GM23338 (cell line): ENCODE data around the gene EIF2D. TPM values are rescaled to one million over a fixed set of nuclear protein-coding genes. Genes with fewer than 3 reads are reported as not detected.

ENCODE experiments used
- ATAC-seq: fragments of 200-7000 bp; cut with Tn5 transposase; 3 replicates; pipeline ENCODE4 v1.9.1; 2020
- DNase-seq: peaks from one replicate; pipeline ENCODE4 v3.0.0-alpha.2; 2015; ENCODE audit warnings: low spot score
- H2AFZ ChIP-seq: fragments of 200-600 bp; sonication (generic); 2 replicates; pipeline ENCODE4 v1.8.0; 2016; ENCODE audit warnings: antibody characterized with exemption, mild to moderate bottlenecking, moderate library complexity
- H3F3A ChIP-seq: fragments of 200-600 bp; sonication (generic); replicated peaks from 2 replicates; pipeline ENCODE4 v1.8.0; 2017; ENCODE audit warnings: antibody characterized with exemption, mixed run types, low read depth
- H3K27ac ChIP-seq: fragments of 200-600 bp; sonication (generic); 2 replicates; pipeline ENCODE4 v1.6.1; 2016; ENCODE audit warnings: low read depth
- H3K27me3 ChIP-seq: fragments of 200-600 bp; sonication (generic); 2 replicates; pipeline ENCODE4 v1.8.0; 2016; ENCODE audit warnings: mild to moderate bottlenecking, mixed run types, moderate library complexity; ENCODE audit not compliant: insufficient read depth
- H3K36me3 ChIP-seq: fragments of 200-600 bp; sonication (generic); 2 replicates; pipeline ENCODE4 v1.8.0; 2016; ENCODE audit warnings: mild to moderate bottlenecking; ENCODE audit not compliant: insufficient read depth
- H3K4me1 ChIP-seq: fragments of 200-600 bp; sonication (generic); 2 replicates; pipeline ENCODE4 v1.8.0; 2016; ENCODE audit warnings: mild to moderate bottlenecking, moderate library complexity; ENCODE audit not compliant: insufficient read depth
- H3K4me2 ChIP-seq: fragments of 200-600 bp; sonication (generic); 2 replicates; pipeline ENCODE4 v1.7.1; 2017; ENCODE audit warnings: mixed run types
- H3K4me3 ChIP-seq: fragments of 200-600 bp; sonication (generic); 2 replicates; pipeline ENCODE4 v1.6.1; 2016; ENCODE audit warnings: mixed run types
- H3K79me2 ChIP-seq: fragments of 200-600 bp; sonication (generic); replicated peaks from 2 replicates; pipeline ENCODE4 v1.8.0; 2017; ENCODE audit warnings: mild to moderate bottlenecking; ENCODE audit not compliant: insufficient read depth
- H3K9me2 ChIP-seq: fragments of 200-600 bp; sonication (generic); 2 replicates; pipeline ENCODE4 v1.8.0; 2017; ENCODE audit not compliant: insufficient read depth
- H4K20me1 ChIP-seq: fragments of 200-600 bp; sonication (generic); replicated peaks from 2 replicates; pipeline ENCODE4 v1.8.0; 2017; ENCODE audit warnings: mild to moderate bottlenecking; ENCODE audit not compliant: insufficient read depth
- H3K27ac Mint-ChIP-seq: 2 replicates; pipeline ENCODE4 v1.8.0; 2020; ENCODE audit warnings: inconsistent platforms, mild to moderate bottlenecking, moderate library complexity, mixed read lengths
- H3K27me3 Mint-ChIP-seq: 3 replicates; pipeline ENCODE4 v1.8.0; 2022; ENCODE audit warnings: low read depth, mild to moderate bottlenecking, moderate library complexity, mixed read lengths, inconsistent platforms; ENCODE audit not compliant: insufficient read depth, poor library complexity
- H3K36me3 Mint-ChIP-seq: 3 replicates; pipeline ENCODE4 v1.8.0; 2021; ENCODE audit warnings: low read depth, mild to moderate bottlenecking, inconsistent platforms, moderate library complexity, mixed read lengths
- H3K4me1 Mint-ChIP-seq: 3 replicates; pipeline ENCODE4 v1.8.0; 2020; ENCODE audit warnings: mild to moderate bottlenecking, inconsistent platforms, mixed read lengths
- H3K4me3 Mint-ChIP-seq: 3 replicates; pipeline ENCODE4 v1.8.0; 2021; ENCODE audit warnings: moderate library complexity, mild to moderate bottlenecking, inconsistent platforms, mixed read lengths
- H3K9me3 Mint-ChIP-seq: 3 replicates; pipeline ENCODE4 v1.8.0; 2020; ENCODE audit warnings: moderate library complexity, mild to moderate bottlenecking, inconsistent platforms, mixed read lengths
- CTCF ChIP-seq, 2 experiments: fragments of 200-600 bp in 1 of 2; sonication (generic) in 1 of 2; conservative IDR thresholded peaks; 2 replicates each; pipeline versions ENCODE4 v1.5.1 to v1.6.1; 2016 to 2017; ENCODE audit warnings: antibody characterized with exemption in 2 of 2, low read depth in 2 of 2, mild to moderate bottlenecking in 2 of 2, moderate library complexity in 1 of 2
- EZH2 ChIP-seq: fragments of 200-600 bp; sonication (generic); IDR thresholded peaks from one replicate; pipeline ENCODE4 v1.8.0; 2017; ENCODE audit warnings: antibody characterized with exemption, mild to moderate bottlenecking, low read depth; ENCODE audit not compliant: unreplicated experiment
- EZH2phosphoT487 ChIP-seq: fragments of 200-600 bp; sonication (generic); IDR thresholded peaks from one replicate; pipeline ENCODE4 v1.8.1; 2018; ENCODE audit warnings: antibody characterized with exemption; ENCODE audit not compliant: unreplicated experiment
- NANOG ChIP-seq: IDR thresholded peaks from 2 replicates; pipeline ENCODE4 v1.6.1; 2016; ENCODE audit warnings: antibody characterized with exemption, borderline replicate concordance
- POLR2AphosphoS5 ChIP-seq: IDR thresholded peaks from 2 replicates; pipeline ENCODE4 v1.6.1; 2016; ENCODE audit warnings: antibody characterized with exemption, low read depth
- STAT1 ChIP-seq: IDR thresholded peaks from one replicate; pipeline ENCODE4 v1.6.1; 2016; ENCODE audit warnings: antibody characterized with exemption; ENCODE audit not compliant: unreplicated experiment
- ZNF114 ChIP-seq: fragments of 250-450 bp; sonication (Bioruptor Pico); IDR thresholded peaks from 2 replicates; pipeline ENCODE4 v1.5.0; 2020; ENCODE audit warnings: mild to moderate bottlenecking, moderate library complexity
- ZNF331 ChIP-seq: fragments of 250-450 bp; sonication (Bioruptor Pico); IDR thresholded peaks from 2 replicates; pipeline ENCODE4 v1.5.0; 2020; ENCODE audit warnings: low read depth, mild to moderate bottlenecking, moderate library complexity
- polyA plus RNA-seq: library from polyadenylated mRNA; unstranded; fragments of >200 nt; fragmentation: Nextera tagmentation; extraction: Ambion mirVana; gene quantifications from 2 replicates; pipeline ENCODE4 v1.2.1, GENCODE V29; 2016
- total RNA-seq: library from RNA; depleted of rRNA; stranded (reverse); fragments of >200 nt; shearing (Covaris generic); gene quantifications from 2 replicates; pipeline ENCODE4 v1.2.3, GENCODE V29; 2014
- TF ChIP-seq, protein P1 (sequence below): IDR thresholded peaks from one replicate; pipeline ENCODE4 v1.6.1; 2018; ENCODE audit warnings: antibody characterized with exemption; ENCODE audit not compliant: unreplicated experiment
- TF ChIP-seq, protein P2 (sequence below): IDR thresholded peaks from 2 replicates; pipeline ENCODE4 v1.6.1; 2016; ENCODE audit warnings: antibody characterized with exemption
- TF ChIP-seq, protein P3 (sequence below): fragments of 250-450 bp; sonication (Bioruptor Pico); IDR thresholded peaks from 2 replicates; pipeline ENCODE4 v1.5.0; 2020; ENCODE audit warnings: mild to moderate bottlenecking, moderate library complexity

Gene EIF2D
- total and polyA plus RNA-seq, 2 experiments from 2014 or later = 25.1 to 34.8 TPM

DNA sequence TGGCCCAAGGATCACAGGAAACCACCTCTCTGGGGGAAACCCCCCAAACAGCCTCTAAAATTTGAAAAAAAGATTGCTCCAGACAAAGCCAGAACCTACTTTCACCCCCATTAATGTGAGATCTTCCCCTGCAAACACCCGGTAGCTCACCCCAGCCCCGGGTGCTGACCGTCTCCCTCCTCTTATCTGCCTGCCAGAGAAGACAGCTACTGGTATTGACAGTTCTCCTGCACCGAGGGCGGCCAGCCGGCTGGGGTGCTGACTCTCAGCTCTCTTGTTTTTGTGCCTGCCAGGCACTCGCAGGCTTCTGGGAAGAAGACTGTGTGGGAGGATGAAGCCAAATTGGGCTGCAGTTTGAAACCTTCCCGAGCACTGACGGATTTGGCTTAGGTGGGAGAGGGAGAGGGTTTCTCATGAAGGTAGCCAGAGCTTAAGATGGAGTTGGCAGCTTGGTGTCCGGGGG lies 56.8 kb downstream of the EIF2D start:
- H3K9me2 ChIP-seq = no peaks in the 10 kb centered on the region
- H3K4me2 ChIP-seq = no peak overlapping the region
- peak; percentile 14 for ATAC-seq
- H4K20me1 ChIP-seq = no peaks in the 10 kb centered on the region; the same call in 1 of the 2 replicates
- H3F3A ChIP-seq = 0 out of 2 replicates have a peak, but pooled peaks cover 2% of the 10 kb centered on the region
- H2AFZ ChIP-seq = peak overlapping the region; percentile 32; the same call in 1 of the 2 replicates
- DNase-seq = peak; percentile 9
- no peaks in the 10 kb centered on the region for H3K79me2 ChIP-seq
- H3K27me3 ChIP-seq = peaks cover 31% of the 10 kb centered on the region
- Mint-ChIP-seq H3K9me3 (no peaks in the 10 kb centered on the region), H3K27ac (no peak overlapping the region), H3K27me3 (peaks cover 24% of the 10 kb centered on the region), H3K4me1 (peaks cover 34% of the 10 kb centered on the region), H3K4me3 (no peak overlapping the region), H3K36me3 (no peaks in the 10 kb centered on the region)
- no peaks in the 10 kb centered on the region for H3K36me3 ChIP-seq
- H3K27ac ChIP-seq = no peak overlapping the region
- peaks cover 13% of the 10 kb centered on the region for H3K4me1 ChIP-seq
- no peak overlapping the region for H3K4me3 ChIP-seq
- TF ChIP-seq POLR2AphosphoS5 (no peak), NANOG (no peak), ZNF114 (no peak), CTCF (conservative IDR thresholded peaks at IDR 0.05; ENCODE audit: low read depth in 2 of 2) (no peak), STAT1 (no peak), EZH2phosphoT487 (no peak), EZH2 (no peak), ZNF331 (no peak)
- TF ChIP-seq, protein P1, sequence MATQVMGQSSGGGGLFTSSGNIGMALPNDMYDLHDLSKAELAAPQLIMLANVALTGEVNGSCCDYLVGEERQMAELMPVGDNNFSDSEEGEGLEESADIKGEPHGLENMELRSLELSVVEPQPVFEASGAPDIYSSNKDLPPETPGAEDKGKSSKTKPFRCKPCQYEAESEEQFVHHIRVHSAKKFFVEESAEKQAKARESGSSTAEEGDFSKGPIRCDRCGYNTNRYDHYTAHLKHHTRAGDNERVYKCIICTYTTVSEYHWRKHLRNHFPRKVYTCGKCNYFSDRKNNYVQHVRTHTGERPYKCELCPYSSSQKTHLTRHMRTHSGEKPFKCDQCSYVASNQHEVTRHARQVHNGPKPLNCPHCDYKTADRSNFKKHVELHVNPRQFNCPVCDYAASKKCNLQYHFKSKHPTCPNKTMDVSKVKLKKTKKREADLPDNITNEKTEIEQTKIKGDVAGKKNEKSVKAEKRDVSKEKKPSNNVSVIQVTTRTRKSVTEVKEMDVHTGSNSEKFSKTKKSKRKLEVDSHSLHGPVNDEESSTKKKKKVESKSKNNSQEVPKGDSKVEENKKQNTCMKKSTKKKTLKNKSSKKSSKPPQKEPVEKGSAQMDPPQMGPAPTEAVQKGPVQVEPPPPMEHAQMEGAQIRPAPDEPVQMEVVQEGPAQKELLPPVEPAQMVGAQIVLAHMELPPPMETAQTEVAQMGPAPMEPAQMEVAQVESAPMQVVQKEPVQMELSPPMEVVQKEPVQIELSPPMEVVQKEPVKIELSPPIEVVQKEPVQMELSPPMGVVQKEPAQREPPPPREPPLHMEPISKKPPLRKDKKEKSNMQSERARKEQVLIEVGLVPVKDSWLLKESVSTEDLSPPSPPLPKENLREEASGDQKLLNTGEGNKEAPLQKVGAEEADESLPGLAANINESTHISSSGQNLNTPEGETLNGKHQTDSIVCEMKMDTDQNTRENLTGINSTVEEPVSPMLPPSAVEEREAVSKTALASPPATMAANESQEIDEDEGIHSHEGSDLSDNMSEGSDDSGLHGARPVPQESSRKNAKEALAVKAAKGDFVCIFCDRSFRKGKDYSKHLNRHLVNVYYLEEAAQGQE = no peak
- TF ChIP-seq, protein P2, sequence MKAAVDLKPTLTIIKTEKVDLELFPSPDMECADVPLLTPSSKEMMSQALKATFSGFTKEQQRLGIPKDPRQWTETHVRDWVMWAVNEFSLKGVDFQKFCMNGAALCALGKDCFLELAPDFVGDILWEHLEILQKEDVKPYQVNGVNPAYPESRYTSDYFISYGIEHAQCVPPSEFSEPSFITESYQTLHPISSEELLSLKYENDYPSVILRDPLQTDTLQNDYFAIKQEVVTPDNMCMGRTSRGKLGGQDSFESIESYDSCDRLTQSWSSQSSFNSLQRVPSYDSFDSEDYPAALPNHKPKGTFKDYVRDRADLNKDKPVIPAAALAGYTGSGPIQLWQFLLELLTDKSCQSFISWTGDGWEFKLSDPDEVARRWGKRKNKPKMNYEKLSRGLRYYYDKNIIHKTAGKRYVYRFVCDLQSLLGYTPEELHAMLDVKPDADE = no peak
- TF ChIP-seq, protein P3, sequence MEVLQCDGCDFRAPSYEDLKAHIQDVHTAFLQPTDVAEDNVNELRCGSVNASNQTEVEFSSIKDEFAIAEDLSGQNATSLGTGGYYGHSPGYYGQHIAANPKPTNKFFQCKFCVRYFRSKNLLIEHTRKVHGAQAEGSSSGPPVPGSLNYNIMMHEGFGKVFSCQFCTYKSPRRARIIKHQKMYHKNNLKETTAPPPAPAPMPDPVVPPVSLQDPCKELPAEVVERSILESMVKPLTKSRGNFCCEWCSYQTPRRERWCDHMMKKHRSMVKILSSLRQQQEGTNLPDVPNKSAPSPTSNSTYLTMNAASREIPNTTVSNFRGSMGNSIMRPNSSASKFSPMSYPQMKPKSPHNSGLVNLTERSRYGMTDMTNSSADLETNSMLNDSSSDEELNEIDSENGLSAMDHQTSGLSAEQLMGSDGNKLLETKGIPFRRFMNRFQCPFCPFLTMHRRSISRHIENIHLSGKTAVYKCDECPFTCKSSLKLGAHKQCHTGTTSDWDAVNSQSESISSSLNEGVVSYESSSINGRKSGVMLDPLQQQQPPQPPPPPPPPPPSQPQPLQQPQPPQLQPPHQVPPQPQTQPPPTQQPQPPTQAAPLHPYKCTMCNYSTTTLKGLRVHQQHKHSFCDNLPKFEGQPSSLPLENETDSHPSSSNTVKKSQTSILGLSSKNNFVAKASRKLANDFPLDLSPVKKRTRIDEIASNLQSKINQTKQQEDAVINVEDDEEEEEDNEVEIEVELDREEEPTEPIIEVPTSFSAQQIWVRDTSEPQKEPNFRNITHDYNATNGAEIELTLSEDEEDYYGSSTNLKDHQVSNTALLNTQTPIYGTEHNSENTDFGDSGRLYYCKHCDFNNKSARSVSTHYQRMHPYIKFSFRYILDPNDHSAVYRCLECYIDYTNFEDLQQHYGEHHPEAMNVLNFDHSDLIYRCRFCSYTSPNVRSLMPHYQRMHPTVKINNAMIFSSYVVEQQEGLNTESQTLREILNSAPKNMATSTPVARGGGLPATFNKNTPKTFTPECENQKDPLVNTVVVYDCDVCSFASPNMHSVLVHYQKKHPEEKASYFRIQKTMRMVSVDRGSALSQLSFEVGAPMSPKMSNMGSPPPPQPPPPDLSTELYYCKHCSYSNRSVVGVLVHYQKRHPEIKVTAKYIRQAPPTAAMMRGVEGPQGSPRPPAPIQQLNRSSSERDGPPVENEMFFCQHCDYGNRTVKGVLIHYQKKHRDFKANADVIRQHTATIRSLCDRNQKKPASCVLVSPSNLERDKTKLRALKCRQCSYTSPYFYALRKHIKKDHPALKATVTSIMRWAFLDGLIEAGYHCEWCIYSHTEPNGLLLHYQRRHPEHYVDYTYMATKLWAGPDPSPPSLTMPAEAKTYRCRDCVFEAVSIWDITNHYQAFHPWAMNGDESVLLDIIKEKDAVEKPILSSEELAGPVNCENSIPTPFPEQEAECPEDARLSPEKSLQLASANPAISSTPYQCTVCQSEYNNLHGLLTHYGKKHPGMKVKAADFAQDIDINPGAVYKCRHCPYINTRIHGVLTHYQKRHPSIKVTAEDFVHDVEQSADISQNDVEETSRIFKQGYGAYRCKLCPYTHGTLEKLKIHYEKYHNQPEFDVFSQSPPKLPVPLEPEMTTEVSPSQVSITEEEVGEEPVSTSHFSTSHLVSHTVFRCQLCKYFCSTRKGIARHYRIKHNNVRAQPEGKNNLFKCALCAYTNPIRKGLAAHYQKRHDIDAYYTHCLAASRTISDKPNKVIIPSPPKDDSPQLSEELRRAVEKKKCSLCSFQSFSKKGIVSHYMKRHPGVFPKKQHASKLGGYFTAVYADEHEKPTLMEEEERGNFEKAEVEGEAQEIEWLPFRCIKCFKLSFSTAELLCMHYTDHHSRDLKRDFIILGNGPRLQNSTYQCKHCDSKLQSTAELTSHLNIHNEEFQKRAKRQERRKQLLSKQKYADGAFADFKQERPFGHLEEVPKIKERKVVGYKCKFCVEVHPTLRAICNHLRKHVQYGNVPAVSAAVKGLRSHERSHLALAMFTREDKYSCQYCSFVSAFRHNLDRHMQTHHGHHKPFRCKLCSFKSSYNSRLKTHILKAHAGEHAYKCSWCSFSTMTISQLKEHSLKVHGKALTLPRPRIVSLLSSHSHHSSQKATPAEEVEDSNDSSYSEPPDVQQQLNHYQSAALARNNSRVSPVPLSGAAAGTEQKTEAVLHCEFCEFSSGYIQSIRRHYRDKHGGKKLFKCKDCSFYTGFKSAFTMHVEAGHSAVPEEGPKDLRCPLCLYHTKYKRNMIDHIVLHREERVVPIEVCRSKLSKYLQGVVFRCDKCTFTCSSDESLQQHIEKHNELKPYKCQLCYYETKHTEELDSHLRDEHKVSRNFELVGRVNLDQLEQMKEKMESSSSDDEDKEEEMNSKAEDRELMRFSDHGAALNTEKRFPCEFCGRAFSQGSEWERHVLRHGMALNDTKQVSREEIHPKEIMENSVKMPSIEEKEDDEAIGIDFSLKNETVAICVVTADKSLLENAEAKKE (CRISPR knock-in tag) = no peak
